HG03280 (cell line): Measurements from ENCODE around the gene RAD51B.

ENCODE experiments used
- ATAC-seq: cut with Tn5 transposase; IDR thresholded peaks from one replicate; pipeline ENCODE4 v1.9.1; 2021; ENCODE audit warnings: mild to moderate bottlenecking, moderate library complexity; ENCODE audit not compliant: unreplicated experiment

The RAD51B gene

DNA sequence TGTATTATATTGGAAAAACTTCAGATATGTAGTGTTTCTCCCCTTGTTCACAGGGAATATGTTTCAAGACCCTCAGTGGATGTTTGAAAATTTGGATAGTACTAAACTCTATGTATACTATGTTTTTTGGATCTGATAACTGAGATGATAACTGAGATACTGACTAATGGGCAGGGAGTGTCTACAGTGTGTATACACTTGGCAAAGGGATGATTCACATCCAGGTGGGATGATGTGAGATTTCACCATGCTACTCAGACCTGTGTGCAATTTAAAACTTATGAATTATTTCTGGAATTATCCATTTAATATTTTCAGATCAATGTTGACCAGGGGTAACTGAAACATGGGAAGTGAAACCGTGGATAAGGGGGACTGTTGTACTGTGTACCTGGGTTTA lies 13.8 kb downstream of the RAD51B start:
- ATAC-seq = no peak

DNA sequence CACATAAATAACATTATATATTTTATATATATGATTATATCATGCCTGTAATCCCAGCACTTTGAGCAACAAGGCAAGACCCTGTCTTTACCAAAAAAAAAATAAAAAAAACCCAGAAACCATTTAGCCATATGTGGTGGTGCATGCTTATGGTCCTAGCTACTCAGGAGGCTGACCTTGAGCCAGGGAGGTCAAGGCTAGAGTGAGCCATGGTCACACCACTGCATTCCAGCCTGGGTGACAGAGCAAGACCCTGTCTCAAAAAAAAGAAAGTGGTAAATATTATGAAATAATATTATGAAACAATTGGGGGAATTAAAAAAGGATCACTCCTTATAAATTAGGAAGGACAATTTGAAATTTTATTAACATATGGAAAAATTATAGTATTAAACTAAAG lies 16.0 kb downstream of the RAD51B start:
- no peak for ATAC-seq

GRCh38 chr14:67837011-67837624 lies 17.5 kb downstream of the RAD51B start:
- no peak for ATAC-seq

DNA sequence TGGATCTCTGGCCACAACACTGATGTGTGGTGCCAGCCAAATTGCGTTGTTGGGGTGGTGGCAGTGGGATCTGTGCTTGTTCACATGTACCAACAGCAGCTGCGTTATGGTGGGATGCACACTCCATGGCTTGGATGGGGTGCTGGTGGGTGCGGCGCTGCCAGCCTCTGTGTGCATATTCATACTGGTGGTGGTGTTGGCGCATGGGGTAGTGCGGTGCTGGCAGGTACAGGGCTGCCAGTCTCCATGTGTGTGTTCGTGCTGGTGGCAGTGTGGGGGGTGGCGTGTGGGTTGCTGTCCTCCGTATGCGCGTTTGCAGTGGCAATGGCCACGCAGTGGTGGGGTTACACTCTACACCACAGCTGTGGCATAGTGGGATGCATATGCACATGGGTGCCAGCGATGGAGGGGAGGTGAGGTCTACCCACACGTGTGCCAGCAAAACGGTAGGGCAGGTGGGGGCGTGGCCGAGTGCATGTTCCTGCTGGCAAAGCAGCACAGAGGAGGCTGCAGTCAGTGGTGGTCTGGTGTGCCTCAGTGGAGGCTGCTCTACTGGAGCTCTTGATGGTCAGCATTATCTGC lies 26.5 kb downstream of the RAD51B start:
- no peak for ATAC-seq

DNA sequence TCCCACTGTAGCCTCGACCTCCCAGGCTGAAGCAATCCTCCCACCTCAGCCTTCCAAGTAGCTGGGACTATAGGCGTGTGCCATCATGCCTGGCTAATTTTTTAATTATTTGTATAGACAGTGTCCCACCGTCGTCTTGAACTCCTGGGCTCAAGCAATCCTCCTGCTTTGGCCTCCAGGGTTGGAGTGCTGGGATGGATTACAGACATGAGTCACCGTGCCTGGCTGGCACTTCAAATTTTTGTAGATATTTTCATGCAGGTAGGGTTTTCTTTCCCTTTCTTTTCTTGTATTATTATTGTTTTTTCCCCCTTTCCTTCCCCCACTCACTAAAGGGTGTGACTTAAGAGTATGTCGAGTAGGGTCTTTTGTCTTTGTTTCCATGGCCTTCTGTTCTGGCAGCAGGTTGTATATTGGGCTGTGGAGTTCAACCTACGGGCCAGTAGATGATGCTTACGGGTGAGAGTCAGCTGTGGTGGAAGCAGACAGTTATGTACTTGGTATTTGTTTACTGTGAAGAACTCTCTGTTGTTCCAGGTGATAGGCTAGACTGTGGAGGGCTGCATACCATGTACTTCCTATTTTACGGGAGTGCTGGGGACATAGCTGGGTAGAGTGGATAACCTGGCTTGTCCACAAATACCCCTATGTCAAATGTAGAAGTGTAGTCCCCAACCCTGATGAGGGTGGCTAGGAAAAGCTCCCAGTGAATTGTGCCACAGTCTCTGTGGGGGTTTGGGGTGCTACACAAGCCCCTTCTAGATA lies 30.7 kb downstream of the RAD51B start:
- no peak for ATAC-seq

DNA sequence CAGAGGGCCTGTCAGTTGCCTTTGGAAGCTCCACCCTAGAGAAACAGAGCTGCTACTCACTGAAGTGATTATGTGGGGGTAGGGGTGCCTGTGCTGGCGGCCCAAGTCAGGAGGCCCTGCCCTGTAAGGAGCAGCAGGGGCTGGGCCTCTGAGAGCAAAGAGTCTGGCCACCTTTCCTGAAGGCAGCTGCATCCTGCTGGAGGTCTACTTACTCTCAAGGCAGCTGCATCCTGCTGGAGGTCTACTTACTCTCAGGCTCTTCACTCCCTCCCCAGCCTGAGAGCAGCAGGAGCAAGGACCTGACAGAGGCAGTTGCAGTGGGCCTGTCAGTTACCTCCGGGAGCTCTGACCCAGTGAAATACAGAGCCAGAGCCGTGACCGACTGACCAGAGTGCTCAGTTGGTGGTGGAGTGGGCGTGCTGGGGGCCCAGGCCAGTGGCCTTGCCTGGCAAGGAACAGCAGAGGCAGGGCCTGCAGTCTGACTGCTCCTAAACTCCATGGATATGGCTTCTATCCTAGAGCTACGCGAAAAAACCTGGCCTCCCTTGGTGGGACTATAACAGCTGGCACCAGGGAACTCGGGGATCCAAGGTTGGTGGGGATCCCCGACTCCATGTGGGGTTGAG lies 32.3 kb downstream of the RAD51B start:
- ATAC-seq = no peak

DNA sequence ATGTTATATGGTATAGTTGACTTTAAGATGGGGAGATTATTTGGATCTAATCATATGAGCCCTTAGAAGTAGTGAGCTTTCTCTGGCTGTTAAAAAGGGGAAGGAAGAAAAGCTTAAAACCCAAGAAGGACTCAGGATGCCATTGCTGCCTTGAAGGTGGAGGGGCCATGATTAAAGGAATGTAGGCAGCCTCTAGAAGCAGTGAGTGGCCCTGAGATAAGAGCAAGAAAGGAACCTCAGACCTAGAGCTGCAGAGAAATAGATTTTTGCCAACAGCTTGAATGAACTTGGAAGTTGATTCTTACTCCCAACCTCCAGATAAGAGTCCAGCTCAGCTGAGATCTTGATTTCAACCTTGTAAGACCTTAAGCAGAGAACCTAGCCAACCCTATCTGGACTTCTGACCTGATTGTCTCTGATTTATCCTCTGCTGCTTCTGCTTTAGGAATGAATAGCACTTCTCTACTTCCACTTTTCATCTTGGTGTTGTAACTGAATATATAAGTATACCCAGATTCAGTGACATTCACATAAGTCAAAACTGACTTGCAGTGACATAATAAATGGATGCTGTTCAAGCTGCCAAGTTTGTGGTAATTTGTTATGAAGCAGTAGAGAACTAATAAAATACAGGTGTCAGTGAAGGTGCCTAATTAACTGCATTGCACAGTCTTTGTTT lies 33.5 kb downstream of the RAD51B start:
- ATAC-seq = no peak

- ATAC-seq = no peak
Observed at GRCh38 chr14:67853715-67854114, 34.1 kb downstream of the RAD51B start.

DNA sequence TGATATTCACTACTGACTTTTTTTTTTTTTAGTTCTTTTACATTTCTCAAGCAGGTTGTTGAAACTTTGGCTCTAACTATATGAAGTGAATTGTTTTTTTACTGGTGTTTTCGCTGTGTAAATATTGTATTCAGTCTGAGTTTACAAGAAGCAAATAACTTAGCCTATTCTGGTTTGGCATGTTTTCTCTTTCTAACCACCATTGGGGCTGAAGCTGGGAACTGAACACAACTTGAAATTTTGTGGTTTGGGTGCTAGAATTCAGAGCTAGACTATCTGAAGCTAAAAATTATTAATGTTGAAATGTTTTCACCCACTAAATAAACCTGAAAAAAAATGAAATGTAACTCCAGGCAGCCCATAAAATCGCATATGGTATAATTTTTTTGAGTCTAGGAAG lies 37.2 kb downstream of the RAD51B start:
- no peak for ATAC-seq

GRCh38 chr14:67857778-67858350 lies 38.3 kb downstream of the RAD51B start:
- no peak for ATAC-seq

DNA sequence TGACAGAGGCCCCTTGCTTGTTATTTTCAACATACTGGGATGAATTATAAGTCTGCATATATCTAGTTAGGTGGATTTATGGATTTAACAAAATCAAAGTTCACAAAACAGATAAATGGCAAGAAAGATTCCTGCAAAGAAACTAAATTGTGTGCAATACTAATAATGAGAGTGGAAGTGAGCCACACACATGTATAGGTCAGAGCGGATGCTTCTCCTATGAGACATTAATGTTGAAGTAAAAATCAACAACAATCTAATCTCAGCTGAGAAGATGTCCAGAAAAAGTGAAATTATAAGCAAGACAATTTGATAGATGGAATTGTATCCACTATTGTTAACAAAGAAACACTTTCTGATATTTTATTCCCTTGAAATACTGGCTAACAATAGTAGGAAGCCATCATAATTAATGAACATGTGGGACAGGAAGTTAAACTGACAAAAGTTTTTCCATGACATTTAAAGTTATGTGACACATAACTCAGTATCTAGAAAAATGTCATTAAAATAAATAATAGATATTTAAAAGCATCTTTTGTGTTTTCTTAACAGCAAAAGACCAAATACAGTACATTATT lies 39.7 kb downstream of the RAD51B start:
- ATAC-seq = no peak

DNA sequence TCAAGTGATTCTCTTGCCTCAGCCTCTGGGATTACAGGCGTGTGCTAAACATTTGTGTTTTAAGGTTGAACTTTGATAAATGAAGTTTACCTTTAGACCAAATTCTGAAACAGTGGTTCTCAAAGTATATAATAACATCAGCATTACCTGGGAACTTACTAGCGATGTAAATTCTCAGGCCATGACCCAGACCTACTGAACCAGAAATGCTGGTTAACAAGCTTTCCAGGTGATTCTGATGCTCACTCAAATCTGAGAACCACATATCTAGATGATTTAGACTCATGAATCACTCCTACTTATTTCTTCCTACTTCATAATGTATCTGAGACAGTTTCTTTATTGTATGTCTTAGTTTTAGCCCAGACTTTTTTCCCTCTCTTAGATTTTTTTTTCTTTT lies 43.6 kb downstream of the RAD51B start:
- no peak for ATAC-seq

DNA sequence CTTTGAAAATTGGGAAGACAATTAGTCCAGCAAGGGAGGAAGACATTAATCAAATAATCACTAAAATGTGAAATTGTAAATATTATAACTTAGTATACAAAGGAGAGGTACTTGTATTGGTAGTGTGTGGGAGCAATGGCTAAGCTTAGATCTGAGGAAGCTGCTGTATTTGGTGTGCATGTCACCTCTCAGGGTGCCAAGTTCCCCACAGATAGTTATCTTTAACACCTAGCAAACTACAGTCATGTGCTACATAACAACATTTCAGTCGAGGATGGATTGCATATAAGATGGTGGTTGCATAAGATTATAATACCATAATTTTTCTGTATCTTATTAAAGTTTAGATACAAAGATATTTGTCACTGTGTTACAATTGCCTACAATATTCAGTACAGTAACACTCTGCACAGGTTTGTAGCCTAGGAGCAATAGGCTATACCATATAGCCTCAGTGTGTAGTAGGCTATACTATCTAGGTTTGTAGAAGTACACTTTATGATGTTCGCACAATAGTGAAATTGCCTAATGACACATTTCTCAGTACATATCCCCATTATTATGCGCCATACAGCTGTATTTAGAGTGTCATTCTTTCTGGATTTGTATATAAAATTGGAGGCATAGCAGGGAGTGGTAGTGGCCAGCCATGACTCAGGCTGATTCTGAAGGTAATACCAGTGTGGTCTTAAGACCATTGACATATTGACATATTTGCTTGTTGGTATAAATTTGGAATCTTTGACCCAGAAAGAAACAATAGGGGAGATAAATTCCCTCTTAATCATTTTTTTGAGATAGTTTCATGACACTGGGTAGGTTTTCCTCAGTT lies 55.8 kb downstream of the RAD51B start:
- ATAC-seq = no peak

GRCh38 chr14:67879026-67879425 lies 59.4 kb downstream of the RAD51B start:
- no peak for ATAC-seq

GRCh38 chr14:67881225-67881624 lies 61.6 kb downstream of the RAD51B start:
- ATAC-seq = peak; percentile 88

- no peak for ATAC-seq
Observed at GRCh38 chr14:67882986-67883555, 63.5 kb downstream of the RAD51B start.

GRCh38 chr14:67883717-67884116 lies 64.1 kb downstream of the RAD51B start:
- ATAC-seq = no peak

GRCh38 chr14:67886191-67886590 lies 66.6 kb downstream of the RAD51B start:
- ATAC-seq = no peak

GRCh38 chr14:67887478-67887877 lies 67.9 kb downstream of the RAD51B start:
- ATAC-seq = no peak
